Cardiac muscle cell (in vitro differentiated cells and primary cell): ENCODE data around the gene SRSF3. TPM values are rescaled to one million over a fixed set of nuclear protein-coding genes. Genes with fewer than 3 reads are reported as not detected.

Source experiments
- DNase-seq, 2 donors: peaks; one replicate each; pipeline versions ENCODE4 v3.0.0 to v3.0.0-alpha.2; 2010 to 2017; ENCODE audit warnings: low read depth in 1 of 2, low spot score in 1 of 2
- H3K27ac ChIP-seq: fragments of 200-600 bp; sonication (generic); 2 replicates; pipeline ENCODE4 v1.5.1; 2016
- H3K27me3 ChIP-seq: fragments of 200-600 bp; sonication (generic); 2 replicates; pipeline ENCODE4 v1.6.0; 2016; ENCODE audit warnings: control low read depth
- H3K36me3 ChIP-seq: fragments of 200-600 bp; sonication (generic); 2 replicates; pipeline ENCODE4 v1.5.1; 2016; ENCODE audit warnings: control low read depth
- H3K4me1 ChIP-seq: fragments of 200-600 bp; sonication (generic); 2 replicates; pipeline ENCODE4 v1.8.1; 2017; ENCODE audit warnings: low read depth, mild to moderate bottlenecking, mixed run types
- H3K4me3 ChIP-seq: fragments of 200-600 bp; sonication (generic); 2 replicates; pipeline ENCODE4 v1.5.1; 2016; ENCODE audit warnings: mild to moderate bottlenecking
- H3K9me3 ChIP-seq: fragments of 200-600 bp; sonication (generic); 2 replicates; pipeline ENCODE4 v1.5.1; 2017; ENCODE audit warnings: low read depth, mild to moderate bottlenecking, control low read depth
- polyA plus RNA-seq: library from polyadenylated mRNA; unstranded; fragments of >200 nt; fragmentation: Nextera tagmentation; extraction: Ambion mirVana; gene quantifications from 2 replicates; pipeline ENCODE4 v1.2.1, GENCODE V29; 2016
- total RNA-seq: library from RNA; depleted of rRNA; stranded (reverse); fragments of >200 nt; gene quantifications from 2 replicates; pipeline ENCODE4 v1.2.3, GENCODE V29; 2016
- TF ChIP-seq, protein P1 (sequence below): IDR thresholded peaks from 2 replicates; pipeline ENCODE4 v1.5.1; 2012; ENCODE audit warnings: low read depth, mild to moderate bottlenecking, low read length

Gene SRSF3
- total and polyA plus RNA-seq, 2 experiments from 2014 or later, result 122 to 184 TPM

- H3K9me3 ChIP-seq, result no peaks in the 10 kb centered on the region
- no peak for DNase-seq
- no peaks in the 10 kb centered on the region for H3K27me3 ChIP-seq
- TF ChIP-seq, protein P1, sequence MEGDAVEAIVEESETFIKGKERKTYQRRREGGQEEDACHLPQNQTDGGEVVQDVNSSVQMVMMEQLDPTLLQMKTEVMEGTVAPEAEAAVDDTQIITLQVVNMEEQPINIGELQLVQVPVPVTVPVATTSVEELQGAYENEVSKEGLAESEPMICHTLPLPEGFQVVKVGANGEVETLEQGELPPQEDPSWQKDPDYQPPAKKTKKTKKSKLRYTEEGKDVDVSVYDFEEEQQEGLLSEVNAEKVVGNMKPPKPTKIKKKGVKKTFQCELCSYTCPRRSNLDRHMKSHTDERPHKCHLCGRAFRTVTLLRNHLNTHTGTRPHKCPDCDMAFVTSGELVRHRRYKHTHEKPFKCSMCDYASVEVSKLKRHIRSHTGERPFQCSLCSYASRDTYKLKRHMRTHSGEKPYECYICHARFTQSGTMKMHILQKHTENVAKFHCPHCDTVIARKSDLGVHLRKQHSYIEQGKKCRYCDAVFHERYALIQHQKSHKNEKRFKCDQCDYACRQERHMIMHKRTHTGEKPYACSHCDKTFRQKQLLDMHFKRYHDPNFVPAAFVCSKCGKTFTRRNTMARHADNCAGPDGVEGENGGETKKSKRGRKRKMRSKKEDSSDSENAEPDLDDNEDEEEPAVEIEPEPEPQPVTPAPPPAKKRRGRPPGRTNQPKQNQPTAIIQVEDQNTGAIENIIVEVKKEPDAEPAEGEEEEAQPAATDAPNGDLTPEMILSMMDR, result no peak
- peaks cover 27% of the 10 kb centered on the region for H3K36me3 ChIP-seq
- H3K4me3 ChIP-seq, result no peak overlapping the region
- peak overlapping the region; percentile 37 for H3K27ac ChIP-seq
- H3K4me1 ChIP-seq, result peaks cover 24% of the 10 kb centered on the region
These were observed 18.0 kb downstream of the SRSF3 start for GRCh38 chr6:36612101-36612625.

- Histone ChIP-seq H3K27me3 (no peaks in the 10 kb centered on the region), H3K27ac (no peak overlapping the region), H3K4me3 (no peak overlapping the region), H3K36me3 (peaks cover 19% of the 10 kb centered on the region), H3K4me1 (peaks cover 13% of the 10 kb centered on the region), H3K9me3 (no peaks in the 10 kb centered on the region)
- TF ChIP-seq, protein P1, result no peak
- DNase-seq, result no peak
These were observed 19.2 kb downstream of the SRSF3 start for GRCh38 chr6:36613200-36613995.

GRCh38 chr6:36615018-36615761, 21.0 kb downstream of the SRSF3 start:
- DNase-seq, result peak; percentile 52 to 82
- no peak overlapping the region for H3K4me3 ChIP-seq
- H3K9me3 ChIP-seq, result no peaks in the 10 kb centered on the region
- TF ChIP-seq, protein P1, result peak; percentile 73
- no peaks in the 10 kb centered on the region for H3K4me1 ChIP-seq
- H3K36me3 ChIP-seq, result peaks cover 19% of the 10 kb centered on the region
- H3K27me3 ChIP-seq, result no peaks in the 10 kb centered on the region
- H3K27ac ChIP-seq, result no peak overlapping the region

DNA sequence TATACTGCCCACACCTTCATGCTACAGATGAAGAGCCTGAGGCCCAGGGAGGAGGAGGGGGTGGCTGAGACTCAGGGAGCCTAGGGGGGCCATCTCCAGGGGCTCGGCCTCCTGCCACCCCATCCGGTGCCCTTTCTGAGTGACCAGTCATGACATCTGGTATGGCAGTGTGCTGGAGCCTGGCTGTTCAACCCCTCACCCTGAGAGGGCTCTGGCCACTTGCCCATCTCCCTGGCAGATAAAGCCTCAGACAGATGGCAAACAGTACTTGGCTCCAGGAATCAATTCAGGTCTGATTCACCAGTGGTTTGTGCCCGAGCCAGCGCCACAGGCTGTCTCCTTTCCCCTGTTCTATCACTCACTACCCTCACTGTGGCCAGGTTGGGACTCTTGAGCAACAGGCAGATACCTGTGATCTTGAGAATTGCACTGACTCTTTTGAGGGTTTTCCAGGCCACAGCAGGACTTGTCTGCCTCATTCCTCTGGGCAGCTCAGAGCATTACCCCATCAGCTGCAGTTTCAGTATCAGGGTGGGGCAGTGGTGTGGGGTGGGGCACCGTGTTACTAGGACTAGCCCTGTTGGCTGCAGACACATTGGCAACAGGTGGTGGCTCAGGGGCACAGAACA, 22.8 kb downstream of the SRSF3 start:
- Histone ChIP-seq H3K27me3 (no peaks in the 10 kb centered on the region), H3K4me3 (no peak overlapping the region), H3K36me3 (peaks cover 10% of the 10 kb centered on the region), H3K27ac (no peak overlapping the region), H3K9me3 (no peaks in the 10 kb centered on the region), H3K4me1 (no peaks in the 10 kb centered on the region)
- no peak for DNase-seq
- TF ChIP-seq, protein P1, result no peak

DNA sequence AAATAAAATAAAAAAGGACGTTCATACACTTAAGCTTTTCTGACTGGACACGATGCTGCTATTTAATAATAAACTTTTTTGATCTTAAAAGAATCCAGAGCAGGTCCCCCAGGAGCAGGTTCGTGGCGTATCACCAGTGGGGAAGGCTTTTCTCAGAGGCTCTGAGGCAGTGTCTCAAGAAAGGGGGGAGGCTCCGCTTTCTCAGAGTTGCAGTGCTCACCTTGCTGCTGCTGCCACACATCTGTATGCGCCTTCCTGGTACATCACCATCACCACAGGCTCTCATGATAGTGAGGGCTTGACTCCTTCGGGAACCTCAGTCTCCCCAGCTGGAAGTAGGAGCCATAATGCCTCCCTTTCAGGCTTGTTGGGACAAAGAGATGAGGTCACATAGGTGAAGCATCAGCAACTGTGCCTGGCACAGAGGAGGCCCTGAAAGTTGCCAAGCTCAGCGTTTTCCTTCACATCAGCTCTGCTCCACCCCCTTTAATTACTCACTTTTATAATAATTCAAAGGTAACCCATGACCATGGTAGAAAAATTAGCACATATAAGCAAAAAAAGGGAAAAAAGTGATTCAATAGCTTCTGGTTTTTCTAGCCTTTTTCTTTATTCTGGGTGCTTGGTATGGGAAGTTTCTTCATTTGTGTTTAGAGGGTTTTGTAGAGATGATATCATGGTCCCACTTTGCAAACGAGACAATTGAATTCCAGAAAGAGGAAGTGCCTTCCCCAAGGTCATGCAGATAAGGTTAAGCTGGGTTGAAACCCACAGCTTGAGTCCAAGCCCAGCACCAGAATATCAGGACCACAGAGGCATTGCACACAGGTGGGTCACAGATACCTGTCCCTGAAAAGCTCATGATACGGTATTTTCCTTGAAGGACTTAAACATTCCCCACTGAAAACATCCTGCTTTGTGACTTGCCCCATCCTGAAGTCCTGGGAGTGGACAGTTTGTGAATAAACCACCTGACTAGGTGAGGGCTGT, 24.5 kb downstream of the SRSF3 start:
- H3K4me1 ChIP-seq, result no peaks in the 10 kb centered on the region
- no peak for DNase-seq

More for the DNA sequence above, 24.5 kb downstream of the SRSF3 start:
- Histone ChIP-seq H3K27ac (no peak overlapping the region), H3K27me3 (no peaks in the 10 kb centered on the region), H3K4me3 (no peak overlapping the region), H3K9me3 (no peaks in the 10 kb centered on the region), H3K36me3 (no peaks in the 10 kb centered on the region)
- TF ChIP-seq, protein P1, result no peak
